ENCODE data around the gene SLC39A13. TPM values are rescaled to one million over a fixed set of nuclear protein-coding genes. Genes with fewer than 3 reads are reported as not detected.

Gene SLC39A13
- total and polyA plus RNA-seq, 3 experiments from 2014 or later: 20.2 to 39.4 (median 23.4) TPM

DNA sequence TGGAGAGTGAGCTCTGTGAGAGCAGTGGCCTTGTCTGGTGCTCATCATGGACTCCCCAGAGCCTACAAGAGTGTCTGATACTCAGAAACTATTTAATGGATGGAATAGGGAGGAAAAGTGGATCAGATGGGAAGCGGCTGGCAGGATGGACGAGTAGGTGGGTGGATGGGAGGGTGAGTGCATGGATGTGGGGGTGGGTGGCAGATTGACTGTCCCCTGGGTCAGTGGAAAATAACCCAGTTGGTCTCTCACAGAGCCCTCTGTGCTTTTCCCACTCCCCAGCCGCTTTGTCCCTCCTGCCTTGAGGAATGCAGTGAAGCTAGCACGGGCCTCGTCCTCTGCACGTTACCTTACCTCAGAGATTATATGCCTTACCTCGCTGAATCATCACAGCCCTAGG is 36.0 kb upstream of the SLC39A13 start:
- Histone ChIP-seq H3K4me1 (ENCODE audit: insufficient read depth, low read length) (peaks cover 3% of the 10 kb centered on the region), H3K36me3 (ENCODE audit: insufficient read depth, low read length) (no peaks in the 10 kb centered on the region), H3K9me3 (ENCODE audit: low read length) (no peaks in the 10 kb centered on the region), H3K27ac (ENCODE audit: low read depth, low read length) (no peak overlapping the region), H3K27me3 (ENCODE audit: insufficient read depth, low read length, poor library complexity, severe bottlenecking) (no peaks in the 10 kb centered on the region), H3K4me3 (ENCODE audit: low read length) (no peak overlapping the region)
- Mint-ChIP-seq H3K4me3 (no peak overlapping the region), H3K36me3 (no peaks in the 10 kb centered on the region), H3K27ac (peak overlapping the region in 1 of 8 donors; percentile 36), H3K9me3 (no peaks in the 10 kb centered on the region), H3K27me3 (peaks cover 0 to 5% of the 10 kb centered on the region in 2 donors), H3K4me1 (peaks cover 0 to 2% (median 0%) of the 10 kb centered on the region in 3 donors)
- no peak for DNase-seq
- ChIA-PET CTCF (interaction anchor here (1.1 to 5.2 kb wide), 6 partner anchors 18 to 82 kb away, joined by 3 to 129 read pairs (median 46); partner anchors contain the start of gene SLC39A13), POLR2A (interaction anchor here (0.6 kb wide), 1 partner anchor 74 kb away, joined by 6 read pairs; no protein-coding TSS in a partner anchor)

DNA sequence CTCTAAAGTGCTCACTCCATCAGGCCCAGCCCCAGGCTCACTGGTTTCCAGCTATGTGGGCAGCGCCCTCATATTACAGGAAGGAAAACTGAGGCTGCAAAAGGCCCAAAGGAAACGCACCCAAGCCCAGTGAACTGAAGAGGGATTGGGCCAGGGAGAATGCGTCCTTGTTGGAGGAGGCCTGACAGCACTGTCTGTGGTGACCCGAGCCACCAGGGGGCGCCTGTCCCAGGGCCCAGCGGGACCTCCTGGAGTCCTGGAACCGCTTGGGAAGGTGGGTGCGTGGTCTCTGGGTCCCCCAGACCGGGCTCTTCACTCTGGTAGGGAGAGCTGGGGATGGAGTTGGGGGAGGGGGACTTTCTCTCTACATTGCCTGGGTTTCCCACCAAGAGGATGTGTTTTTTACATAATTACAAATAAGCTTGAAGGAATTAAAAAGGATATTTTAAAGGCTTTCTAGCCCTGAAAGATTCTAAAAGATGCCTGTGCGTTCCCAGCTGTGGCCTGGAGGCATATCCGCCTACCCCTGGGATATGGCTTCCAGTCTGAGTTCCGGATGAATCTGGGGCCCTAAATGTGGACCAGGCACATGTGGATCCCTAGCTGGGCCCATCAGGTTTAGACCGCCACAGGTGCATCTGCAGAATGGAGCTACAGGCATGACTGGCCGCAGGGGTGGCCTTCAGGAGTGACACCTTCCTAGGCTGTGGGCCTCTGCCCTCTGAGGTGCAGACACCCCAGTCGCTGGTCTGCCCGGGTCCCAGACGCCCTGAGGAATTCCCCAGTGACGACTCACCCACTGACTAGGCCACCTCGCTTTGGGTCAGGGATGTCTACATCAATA is 34.3 kb upstream of the SLC39A13 start:
- Histone ChIP-seq H3K27ac (ENCODE audit: low read depth, low read length) (no peak overlapping the region), H3K27me3 (ENCODE audit: insufficient read depth, low read length, poor library complexity, severe bottlenecking) (no peaks in the 10 kb centered on the region), H3K36me3 (ENCODE audit: insufficient read depth, low read length) (no peaks in the 10 kb centered on the region), H3K4me1 (ENCODE audit: insufficient read depth, low read length) (peaks cover 3% of the 10 kb centered on the region), H3K4me3 (ENCODE audit: low read length) (no peak overlapping the region), H3K9me3 (ENCODE audit: low read length) (no peaks in the 10 kb centered on the region)
- H3K27me3 Mint-ChIP-seq: peaks cover 0 to 5% of the 10 kb centered on the region in 2 donors
- H3K9me3 Mint-ChIP-seq: no peaks in the 10 kb centered on the region
- peaks cover 0 to 2% (median 0%) of the 10 kb centered on the region in 3 donors for H3K4me1 Mint-ChIP-seq
- no peak overlapping the region for H3K4me3 Mint-ChIP-seq
- CTCF ChIA-PET: interaction anchor here (0.6 to 5.2 kb wide), 31 partner anchors 9 to 479 kb away, joined by 3 to 129 read pairs (median 5); partner anchors contain the start of genes ACP2, DDB2, KBTBD4 and RAPSN
- peak; percentile 75 to 90 (median 80) for DNase-seq
- POLR2A ChIA-PET: interaction anchor here (0.7 to 1.2 kb wide), 4 partner anchors 20 to 968 kb away, joined by 3 to 4 read pairs (median 3); no protein-coding TSS in a partner anchor
- H3K27ac Mint-ChIP-seq: peak overlapping the region in 4 of 8 donors; percentile 15 to 63 (median 42)
- no peaks in the 10 kb centered on the region for H3K36me3 Mint-ChIP-seq

DNA sequence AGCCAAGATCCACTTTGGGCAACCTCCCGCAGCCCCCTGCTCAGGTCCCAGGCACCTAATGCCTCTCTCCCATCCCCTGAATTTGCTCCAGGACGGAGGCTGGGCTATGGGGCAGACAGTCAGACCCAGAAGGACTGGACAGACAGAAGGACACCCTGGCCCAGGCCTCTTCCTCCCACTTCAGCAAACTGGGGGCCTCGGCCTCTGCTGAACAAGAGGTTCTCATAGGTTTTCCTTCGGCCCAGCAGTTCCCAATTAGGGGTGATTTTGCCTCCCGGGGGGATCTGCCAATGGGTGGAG is 33.7 kb upstream of the SLC39A13 start:
- H3K4me1 ChIP-seq (ENCODE audit: insufficient read depth, low read length): peaks cover 3% of the 10 kb centered on the region
- no peaks in the 10 kb centered on the region for H3K9me3 ChIP-seq (ENCODE audit: low read length)
- ChIA-PET POLR2A (interaction anchor here (0.7 to 1.2 kb wide), 2 partner anchors 37 to 969 kb away, joined by 3 read pairs; no protein-coding TSS in a partner anchor), CTCF (interaction anchor here (0.6 to 5.2 kb wide), 26 partner anchors 8 to 477 kb away, joined by 3 to 129 read pairs (median 5); partner anchors contain the start of genes ACP2, DDB2, KBTBD4 and SLC39A13)
- Mint-ChIP-seq H3K27ac (no peak overlapping the region), H3K36me3 (no peaks in the 10 kb centered on the region), H3K4me3 (no peak overlapping the region), H3K9me3 (no peaks in the 10 kb centered on the region), H3K27me3 (no peaks in the 10 kb centered on the region), H3K4me1 (peaks cover 0 to 2% (median 0%) of the 10 kb centered on the region in 3 donors)
- no peak overlapping the region for H3K27ac ChIP-seq (ENCODE audit: low read depth, low read length)
- H3K27me3 ChIP-seq (ENCODE audit: insufficient read depth, low read length, poor library complexity, severe bottlenecking): no peaks in the 10 kb centered on the region
- H3K4me3 ChIP-seq (ENCODE audit: low read length): no peak overlapping the region
- no peak for DNase-seq
- no peaks in the 10 kb centered on the region for H3K36me3 ChIP-seq (ENCODE audit: insufficient read depth, low read length)

DNA sequence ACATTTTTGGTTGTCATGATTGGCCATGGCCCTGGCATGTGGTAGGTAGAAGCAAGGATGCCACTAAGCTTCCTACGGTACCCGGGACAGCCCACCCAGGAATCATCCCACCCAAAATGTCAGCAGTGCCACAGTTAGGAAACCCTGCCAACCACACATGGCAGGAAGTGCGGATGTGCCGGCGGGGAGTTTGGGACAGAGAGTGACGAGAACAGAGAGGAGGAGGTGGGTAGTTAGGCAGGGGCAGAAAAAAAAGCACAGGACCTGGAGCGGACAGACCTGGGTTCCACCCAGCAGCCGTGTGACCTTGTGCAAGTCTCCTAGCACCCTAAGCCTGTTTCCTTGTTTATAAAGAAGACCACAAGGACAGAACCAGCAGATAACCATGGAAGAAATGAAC is 33.4 kb upstream of the SLC39A13 start:
- DNase-seq: no peak
- no peaks in the 10 kb centered on the region for H3K36me3 ChIP-seq (ENCODE audit: insufficient read depth, low read length)
- POLR2A ChIA-PET: interaction anchor here (1.2 kb wide), 1 partner anchor 37 kb away, joined by 3 read pairs; no protein-coding TSS in a partner anchor
- Mint-ChIP-seq H3K27ac (no peak overlapping the region), H3K4me3 (no peak overlapping the region), H3K9me3 (no peaks in the 10 kb centered on the region), H3K4me1 (peaks cover 0 to 2% (median 0%) of the 10 kb centered on the region in 3 donors), H3K36me3 (no peaks in the 10 kb centered on the region), H3K27me3 (no peaks in the 10 kb centered on the region)
- no peak overlapping the region for H3K4me3 ChIP-seq (ENCODE audit: low read length)
- H3K27ac ChIP-seq (ENCODE audit: low read depth, low read length): no peak overlapping the region
- CTCF ChIA-PET: interaction anchor here (0.9 to 5.2 kb wide), 8 partner anchors 15 to 86 kb away, joined by 3 to 129 read pairs (median 10); partner anchors contain the start of gene SLC39A13
- no peaks in the 10 kb centered on the region for H3K27me3 ChIP-seq (ENCODE audit: insufficient read depth, low read length, poor library complexity, severe bottlenecking)
- H3K9me3 ChIP-seq (ENCODE audit: low read length): no peaks in the 10 kb centered on the region
- H3K4me1 ChIP-seq (ENCODE audit: insufficient read depth, low read length): peaks cover 3% of the 10 kb centered on the region

DNA sequence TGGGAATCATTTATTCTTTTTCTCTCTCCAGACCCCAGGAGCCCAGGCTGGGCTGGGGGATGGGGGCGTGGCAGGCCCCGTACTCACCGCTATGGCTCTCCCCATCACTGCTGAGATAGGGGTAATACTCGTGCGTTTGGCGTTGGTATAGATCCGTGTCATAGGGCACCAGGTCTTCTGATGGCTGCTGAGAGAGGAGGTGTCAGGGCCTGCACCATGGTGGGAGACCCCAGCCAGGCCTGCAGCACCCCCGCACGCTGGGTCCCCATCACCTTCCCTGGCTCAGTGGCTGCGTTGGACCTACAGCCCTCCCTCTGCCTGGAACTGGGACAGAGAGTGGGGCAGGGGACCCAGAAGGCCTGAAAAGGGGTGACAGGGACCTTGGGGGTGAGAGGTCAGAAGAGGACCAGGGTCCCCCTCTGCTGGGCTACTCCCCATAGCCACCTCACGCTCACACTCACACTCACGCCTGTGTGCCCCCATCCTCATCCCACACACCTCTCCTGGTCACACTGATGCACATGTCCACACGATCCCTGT is 32.8 kb upstream of the SLC39A13 start:
- Mint-ChIP-seq H3K4me3 (no peak overlapping the region), H3K27ac (no peak overlapping the region), H3K4me1 (peaks cover 0 to 2% (median 0%) of the 10 kb centered on the region in 3 donors), H3K36me3 (no peaks in the 10 kb centered on the region), H3K27me3 (no peaks in the 10 kb centered on the region), H3K9me3 (no peaks in the 10 kb centered on the region)
- ChIA-PET POLR2A (no interaction called here), CTCF (interaction anchor here (1.2 to 5.2 kb wide), 4 partner anchors 15 to 37 kb away, joined by 3 to 129 read pairs (median 98); partner anchors contain the start of gene SLC39A13)
- H3K27me3 ChIP-seq (ENCODE audit: insufficient read depth, low read length, poor library complexity, severe bottlenecking): no peaks in the 10 kb centered on the region
- H3K27ac ChIP-seq (ENCODE audit: low read depth, low read length): no peak overlapping the region
- peaks cover 3% of the 10 kb centered on the region for H3K4me1 ChIP-seq (ENCODE audit: insufficient read depth, low read length)
- H3K9me3 ChIP-seq (ENCODE audit: low read length): no peaks in the 10 kb centered on the region
- no peak overlapping the region for H3K4me3 ChIP-seq (ENCODE audit: low read length)
- no peak for DNase-seq
- no peaks in the 10 kb centered on the region for H3K36me3 ChIP-seq (ENCODE audit: insufficient read depth, low read length)

DNA sequence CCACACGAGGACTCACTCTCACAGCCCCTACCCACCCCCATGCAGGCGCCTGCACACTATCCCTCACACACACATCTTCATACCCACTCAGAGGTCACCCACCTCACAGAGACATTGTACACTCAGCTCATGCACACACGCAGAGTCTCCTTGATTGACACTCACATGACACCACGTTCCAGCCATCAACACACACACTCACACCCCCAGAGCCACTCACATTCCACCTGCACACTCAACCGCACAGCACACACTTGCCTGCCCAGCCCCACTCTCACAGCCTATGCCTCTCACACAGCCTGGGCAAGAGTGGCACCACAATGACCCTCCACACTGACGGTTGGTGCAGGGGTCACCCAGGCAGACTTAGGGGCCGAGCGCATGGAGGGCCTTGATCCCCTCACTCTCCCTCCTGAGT is 32.3 kb upstream of the SLC39A13 start:
- Histone ChIP-seq H3K4me3 (ENCODE audit: low read length) (no peak overlapping the region), H3K27ac (ENCODE audit: low read depth, low read length) (no peak overlapping the region)
- H3K4me1 Mint-ChIP-seq: peaks cover 0 to 2% (median 0%) of the 10 kb centered on the region in 3 donors

DNA sequence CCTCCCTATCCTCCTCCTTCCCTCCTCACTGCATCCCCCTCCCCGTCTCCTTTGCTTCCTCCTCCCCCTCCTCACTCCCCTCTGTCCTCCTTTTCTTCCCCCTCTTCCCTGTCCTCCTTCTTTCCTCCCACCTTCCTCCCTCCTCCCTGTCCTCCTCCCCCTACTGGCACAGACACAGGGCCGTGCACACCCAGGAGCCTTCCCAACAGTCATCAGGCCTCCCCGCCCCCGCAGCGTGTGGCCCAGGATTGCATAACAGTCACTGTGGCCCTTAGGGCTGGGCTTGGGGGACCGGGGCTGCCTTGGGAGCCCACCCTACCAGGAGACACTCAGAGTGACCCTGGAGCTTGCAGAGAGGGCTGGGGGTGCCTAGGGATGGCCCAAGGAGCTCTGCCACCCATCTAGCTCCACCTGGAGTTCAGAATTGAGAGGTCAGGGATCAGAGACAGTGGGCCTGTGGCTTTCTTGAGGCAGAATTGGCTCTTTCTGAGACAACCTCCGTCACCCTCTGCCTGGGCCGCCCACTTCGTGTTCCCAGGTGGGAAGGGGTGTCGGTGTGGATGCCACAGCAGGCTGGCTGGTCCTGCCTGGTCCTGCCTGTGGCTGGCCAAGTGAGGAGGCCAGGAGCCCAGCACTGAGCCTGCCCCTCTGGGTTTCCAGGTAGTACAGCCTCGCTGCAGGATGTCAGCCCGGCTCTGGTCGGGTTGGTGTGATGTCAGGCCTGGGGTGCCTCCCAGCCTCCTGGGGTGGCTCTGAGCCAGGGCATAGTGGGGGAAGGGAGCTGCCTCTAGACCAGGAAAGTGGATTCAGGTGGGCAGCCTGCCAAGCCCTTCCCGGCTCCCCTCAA is 31.6 kb upstream of the SLC39A13 start:
- Histone ChIP-seq H3K9me3 (ENCODE audit: low read length) (no peaks in the 10 kb centered on the region), H3K4me3 (ENCODE audit: low read length) (no peak overlapping the region), H3K27ac (ENCODE audit: low read depth, low read length) (peak overlapping the region; percentile 59), H3K36me3 (ENCODE audit: insufficient read depth, low read length) (no peaks in the 10 kb centered on the region), H3K4me1 (ENCODE audit: insufficient read depth, low read length) (peaks cover 3% of the 10 kb centered on the region), H3K27me3 (ENCODE audit: insufficient read depth, low read length, poor library complexity, severe bottlenecking) (no peaks in the 10 kb centered on the region)
- ChIA-PET CTCF (interaction anchor here (1.2 to 1.7 kb wide), 2 partner anchors 34 to 35 kb away, joined by 3 to 5 read pairs; no protein-coding TSS in a partner anchor), POLR2A (no interaction called here)
- no peak for DNase-seq
- Mint-ChIP-seq H3K27ac (no peak overlapping the region), H3K4me1 (peaks cover 0 to 2% (median 0%) of the 10 kb centered on the region in 3 donors), H3K9me3 (no peaks in the 10 kb centered on the region), H3K36me3 (no peaks in the 10 kb centered on the region), H3K27me3 (peaks cover 0 to 2% of the 10 kb centered on the region in 2 donors), H3K4me3 (no peak overlapping the region)

More for the DNA sequence above, 32.3 kb upstream of the SLC39A13 start:
- Mint-ChIP-seq H3K36me3 (no peaks in the 10 kb centered on the region), H3K27me3 (peaks cover 0 to 1% of the 10 kb centered on the region in 2 donors), H3K4me3 (no peak overlapping the region), H3K27ac (no peak overlapping the region), H3K9me3 (no peaks in the 10 kb centered on the region)
- H3K36me3 ChIP-seq (ENCODE audit: insufficient read depth, low read length): no peaks in the 10 kb centered on the region
- H3K4me1 ChIP-seq (ENCODE audit: insufficient read depth, low read length): peaks cover 3% of the 10 kb centered on the region
- H3K9me3 ChIP-seq (ENCODE audit: low read length): no peaks in the 10 kb centered on the region
- POLR2A ChIA-PET: no interaction called here
- no peak for DNase-seq
- CTCF ChIA-PET: interaction anchor here (1.2 kb wide), 1 partner anchor 36 kb away, joined by 3 read pairs; no protein-coding TSS in a partner anchor
- no peaks in the 10 kb centered on the region for H3K27me3 ChIP-seq (ENCODE audit: insufficient read depth, low read length, poor library complexity, severe bottlenecking)
